ENCODE data around the gene CDK12. TPM values are rescaled to one million over a fixed set of nuclear protein-coding genes. Genes with fewer than 3 reads are reported as not detected.

CDK12 gene
- total and polyA plus RNA-seq, 3 donors from 2014 or later, result 60.3 to 113 (median 103) TPM

GRCh38 chr17:39447561-39447960 lies 13.7 kb upstream of the CDK12 start:
- Histone ChIP-seq H3K4me3 (no peak overlapping the region), H3K36me3 (ENCODE audit: low read depth, missing control alignments) (no peaks in the 10 kb centered on the region), H3K9me3 (no peaks in the 10 kb centered on the region), H3K4me1 (no peaks in the 10 kb centered on the region), H3K27ac (no peak overlapping the region), H3K27me3 (no peaks in the 10 kb centered on the region)
- 85 to 91% methylated on average over 5 of the region's 5 CpGs for WGBS, 2 donors
- DNase-seq, result no peak
- no peak for TF ChIP-seq POLR2A (IDR thresholded peaks at IDR 0.05)
- TF ChIP-seq CTCF (IDR thresholded peaks at IDR 0.05), result no peak
- intact Hi-C loops (cut with DNase I; ENCODE audit: low total_unique reads), result no loop called here

GRCh38 chr17:39450051-39450450 lies 11.2 kb upstream of the CDK12 start:
- TF ChIP-seq POLR2A (IDR thresholded peaks at IDR 0.05) (no peak), CTCF (IDR thresholded peaks at IDR 0.05) (no peak)
- H3K4me3 ChIP-seq, result peak overlapping the region in 1 of 2 donors; percentile 95
- DNase-seq, result no peak
- H3K9me3 ChIP-seq, result no peaks in the 10 kb centered on the region
- no peaks in the 10 kb centered on the region for H3K36me3 ChIP-seq (ENCODE audit: low read depth, missing control alignments)
- WGBS, 2 donors, result 51 to 53% methylated on average over 13 of the region's 13 CpGs
- no peak overlapping the region for H3K27ac ChIP-seq
- H3K4me1 ChIP-seq, result no peaks in the 10 kb centered on the region
- intact Hi-C loops (cut with DNase I; ENCODE audit: low total_unique reads), result no loop called here
- no peaks in the 10 kb centered on the region for H3K27me3 ChIP-seq

- WGBS, 2 donors, result 0% methylated on average over 37 of the region's 37 CpGs
- H3K4me3 ChIP-seq, result peak within 1 kb of the TSS; percentile 74 to 95
- H3K27ac ChIP-seq, result peak within 1 kb of the TSS; percentile 78 to 85
- H3K4me1 ChIP-seq, result no peaks in the 10 kb centered on the region
- no peaks in the 10 kb centered on the region for H3K27me3 ChIP-seq
- peak; percentile 98 for DNase-seq
- H3K9me3 ChIP-seq, result no peaks in the 10 kb centered on the region
- TF ChIP-seq CTCF (IDR thresholded peaks at IDR 0.05) (no peak), POLR2A (IDR thresholded peaks at IDR 0.05) (no peak)
- intact Hi-C loops (cut with DNase I; ENCODE audit: low total_unique reads), result no loop called here
- H3K36me3 ChIP-seq (ENCODE audit: low read depth, missing control alignments), result no peaks in the 10 kb centered on the region
These were observed 10.3 kb upstream of the CDK12 start, which contains the start of gene MED1 for GRCh38 chr17:39450847-39451581. MED1 (minus strand) TSS chr17:39451263; CDS start chr17:39451062, 201 bp downstream.

GRCh38 chr17:39455919-39456318 lies 5.4 kb upstream of the CDK12 start:
- no peaks in the 10 kb centered on the region for H3K9me3 ChIP-seq
- 72 to 84% methylated on average over 4 of the region's 4 CpGs for WGBS, 2 donors
- DNase-seq, result no peak
- H3K4me3 ChIP-seq, result no peak overlapping the region
- no peak overlapping the region for H3K27ac ChIP-seq
- no peaks in the 10 kb centered on the region for H3K36me3 ChIP-seq (ENCODE audit: low read depth, missing control alignments)
- intact Hi-C loops (cut with DNase I; ENCODE audit: low total_unique reads), result no loop called here
- H3K27me3 ChIP-seq, result no peaks in the 10 kb centered on the region
- TF ChIP-seq CTCF (IDR thresholded peaks at IDR 0.05) (no peak), POLR2A (IDR thresholded peaks at IDR 0.05) (no peak)
- H3K4me1 ChIP-seq, result no peaks in the 10 kb centered on the region
